Ovary (tissue), 9 donors: Measurements from ENCODE around the gene PFDN6. TPM values are rescaled to one million over a fixed set of nuclear protein-coding genes. Genes with fewer than 3 reads are reported as not detected.

Experiments
- DNase-seq, 5 donors: peaks; one replicate each; pipeline ENCODE4 v3.0.0-alpha.2; 2019 to 2020
- H3K27ac ChIP-seq, 2 donors: fragments of 200-600 bp; one replicate each; pipeline versions ENCODE4 v1.5.1 to v1.8.0; 2019 to 2022
- H3K27me3 ChIP-seq: fragments of 200-600 bp; one replicate; pipeline ENCODE4 v1.8.0; 2022
- H3K36me3 ChIP-seq: fragments of 200-600 bp; sonication (generic); one replicate; pipeline ENCODE4 v1.5.1; 2019
- H3K4me1 ChIP-seq: one replicate; pipeline ENCODE4 v1.8.1; 2013; ENCODE audit warnings: mild to moderate bottlenecking, moderate library complexity; ENCODE audit not compliant: insufficient read depth
- H3K4me3 ChIP-seq: fragments of 200-600 bp; sonication (generic); one replicate; pipeline ENCODE4 v1.5.1; 2017
- H3K9me3 ChIP-seq, 2 donors: fragments of 200-600 bp in 1 of 2; sonication (generic) in 1 of 2; one replicate each; pipeline versions ENCODE4 v1.5.1 to v1.8.1; 2013 to 2019; ENCODE audit warnings: mild to moderate bottlenecking in 1 of 2, moderate library complexity in 1 of 2
- CTCF ChIP-seq, 3 donors: fragments of 450-650 bp in 2 of 3; fragments of 200-600 bp in 1 of 3; IDR thresholded peaks; one replicate each; pipeline versions ENCODE4 v1.5.1 to v1.8.0; 2016 to 2022; ENCODE audit warnings: antibody characterized with exemption in 3 of 3, mild to moderate bottlenecking in 1 of 3
- EP300 ChIP-seq: sonication (generic); formaldehyde crosslinking; IDR thresholded peaks from one replicate; pipeline ENCODE4 v1.6.1; 2017; ENCODE audit warnings: antibody characterized with exemption
- POLR2A ChIP-seq: fragments of 450-650 bp; IDR thresholded peaks from one replicate; pipeline ENCODE4 v1.6.1; 2017; ENCODE audit warnings: antibody characterized with exemption, mild to moderate bottlenecking, moderate library complexity
- WGBS, 3 donors: extraction: QIAGEN DNeasy Blood & Tissue Kit in 1 of 3; methylation state at CpG; one replicate each; pipeline versions ENCODE4 v1.1.5 to v1.1.7; 2013 to 2017; 5-methylcytosine and 5-hydroxymethylcytosine counted together
- intact Hi-C, 4 donors: fragments of 100-400 bp; cut with DNase I; formaldehyde crosslinking; loops; one replicate each; pipeline versions ENCODE4 v1.11.0 to v1.15.1; 2022 to 2023
- polyA plus RNA-seq, 2 donors: library from polyadenylated mRNA; stranded (reverse); fragments of 200-250 nt in 1 of 2; fragments of 350-450 nt in 1 of 2; fragmentation: Illumina TruSeq in 1 of 2; extraction: RNeasy Lipid Tissue Mini Kit (QIAGEN cat#74804) in 1 of 2; gene quantifications; one replicate each; pipeline ENCODE4 v1.2.3, GENCODE V29; 2013 to 2014
- total RNA-seq, 7 donors: library from RNA; depleted of rRNA in 2 of 7; stranded (reverse); fragments of >200 nt in 2 of 7; fragmentation: NEBNext Ultra II Directional in 3 of 7; extraction: Animal tissue kit (Norgen Biotek cat#: 25700) in 3 of 7; gene quantifications; one replicate each; pipeline versions ENCODE4 v1.1.0 to v1.2.4, GENCODE V29; 2016 to 2023
- donor health status: DM: no; HTN: no; CAD: no; lungs with moderate emphysema.
- donor health status: DM: no; HTN: no; CAD: no.
- donor health status: Bipolar disorder and iron deficiency.
- donor health status: DM: yes; HTN: yes; CAD: no.
- donor health status: DM: no; HTN: no; CAD: no.
- donor health status: DM: yes; HTN: yes; CAD: no.

PFDN6 gene
- total and polyA plus RNA-seq, 9 donors: 9.8 to 83.0 (median 42.7) TPM

DNA sequence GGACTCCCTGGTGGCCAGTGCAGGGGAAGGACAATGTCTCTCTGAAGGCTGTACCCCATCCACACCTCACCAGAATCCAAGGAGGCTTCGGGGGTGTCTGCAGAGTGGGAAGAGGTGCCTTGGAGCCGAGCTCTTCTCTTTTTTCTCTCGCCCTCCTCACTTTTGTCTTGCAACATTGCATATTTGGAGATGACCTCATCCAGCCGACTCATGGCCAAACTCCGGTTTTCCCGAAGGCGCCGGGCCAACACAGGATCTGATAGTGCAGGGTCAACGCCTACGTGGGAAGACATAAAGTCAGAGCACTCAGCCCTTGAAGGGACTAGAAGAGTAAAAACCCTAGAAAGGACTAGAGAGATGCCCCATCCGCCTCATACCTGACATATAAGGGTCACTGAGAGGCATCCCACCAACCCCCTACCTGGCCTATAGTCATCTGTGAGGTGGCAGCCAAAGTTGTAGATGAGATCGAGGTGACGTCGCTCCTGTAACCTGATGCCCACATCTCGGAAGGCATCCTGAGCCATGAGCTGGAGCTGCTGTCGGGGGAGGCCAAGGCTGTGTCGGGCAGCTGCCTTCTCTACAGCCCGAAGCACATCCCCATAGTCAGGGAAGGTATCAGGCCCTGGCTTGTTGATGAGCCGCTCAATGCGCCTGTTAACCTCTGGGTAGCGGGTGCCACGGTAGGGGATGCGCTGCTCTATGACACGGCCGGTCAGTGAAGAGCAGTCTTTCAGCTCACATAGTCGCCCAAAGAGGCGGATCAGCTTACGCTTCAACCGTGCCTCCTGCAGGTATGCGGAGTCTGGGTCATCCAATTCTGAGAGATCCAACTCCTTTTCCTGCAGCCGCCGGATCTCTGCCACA is 31.1 kb downstream of the PFDN6 start:
- intact Hi-C loops: no loop called here
- no peak overlapping the region for H3K27ac ChIP-seq
- peak in 4 of 5 donors; percentile 20 to 64 (median 56) for DNase-seq
- 64 to 75% (median 70%) methylated on average over 32 of the region's 32 CpGs for whole genome bisulfite sequencing, 3 donors
- H3K27me3 ChIP-seq: no peaks in the 10 kb centered on the region
- H3K4me1 ChIP-seq: peaks cover 7% of the 10 kb centered on the region
- no peaks in the 10 kb centered on the region for H3K36me3 ChIP-seq
- no peaks in the 10 kb centered on the region for H3K9me3 ChIP-seq
- H3K4me3 ChIP-seq: no peak overlapping the region
- no peak for TF ChIP-seq POLR2A
- TF ChIP-seq CTCF (IDR thresholded peaks at IDR 0.05): no peak
- TF ChIP-seq EP300: no peak

GRCh38 chr6:33321227-33321626 is 31.8 kb downstream of the PFDN6 start:
- TF ChIP-seq EP300: no peak
- no peak for TF ChIP-seq POLR2A
- Histone ChIP-seq H3K4me3 (no peak overlapping the region), H3K9me3 (no peaks in the 10 kb centered on the region), H3K27me3 (no peaks in the 10 kb centered on the region), H3K36me3 (no peaks in the 10 kb centered on the region), H3K27ac (no peak overlapping the region), H3K4me1 (peaks cover 7% of the 10 kb centered on the region)
- 64 to 69% (median 67%) methylated on average over 9 of the region's 9 CpGs for WGBS, 3 donors
- DNase-seq: peak in 1 of 5 donors; percentile 35
- intact Hi-C loops: no loop called here

GRCh38 chr6:33323623-33323948 is 34.2 kb downstream of the PFDN6 start:
- peak overlapping the region in 1 of 2 donors; percentile 66 for H3K27ac ChIP-seq

GRCh38 chr6:33324125-33324524 is 34.7 kb downstream of the PFDN6 start:
- Histone ChIP-seq H3K27me3 (no peaks in the 10 kb centered on the region), H3K9me3 (no peaks in the 10 kb centered on the region), H3K36me3 (no peaks in the 10 kb centered on the region), H3K27ac (peak overlapping the region in 1 of 2 donors; percentile 66), H3K4me3 (no peak overlapping the region), H3K4me1 (peaks cover 6% of the 10 kb centered on the region)
- 16 to 32% (median 23%) methylated on average over 7 of the region's 7 CpGs for WGBS, 3 donors
- intact Hi-C loops: no loop called here
- TF ChIP-seq CTCF (IDR thresholded peaks at IDR 0.05) (no peak), POLR2A (no peak), EP300 (no peak)
- no peak for DNase-seq

More at GRCh38 chr6:33323623-33323948, 34.2 kb downstream of the PFDN6 start:
- H3K27me3 ChIP-seq: no peaks in the 10 kb centered on the region
- intact Hi-C loops: no loop called here
- peaks cover 6% of the 10 kb centered on the region for H3K4me1 ChIP-seq
- DNase-seq: peak in 2 of 5 donors; percentile 53 to 55
- H3K9me3 ChIP-seq: no peaks in the 10 kb centered on the region
- no peaks in the 10 kb centered on the region for H3K36me3 ChIP-seq
- peak overlapping the region; percentile 81 for H3K4me3 ChIP-seq
- TF ChIP-seq CTCF (IDR thresholded peaks at IDR 0.05) (no peak), POLR2A (no peak), EP300 (no peak)
- 1% methylated on average over 12 of the region's 12 CpGs for WGBS, 3 donors

- TF ChIP-seq POLR2A (no peak), EP300 (no peak), CTCF (IDR thresholded peaks at IDR 0.05) (no peak)
- Histone ChIP-seq H3K27ac (no peak overlapping the region), H3K36me3 (no peaks in the 10 kb centered on the region), H3K4me1 (no peaks in the 10 kb centered on the region), H3K27me3 (no peaks in the 10 kb centered on the region), H3K4me3 (no peak overlapping the region), H3K9me3 (no peaks in the 10 kb centered on the region)
- 22 to 42% (median 27%) methylated on average over 5 of the region's 5 CpGs for WGBS, 3 donors
- DNase-seq: no peak
- intact Hi-C loops: no loop called here
Measured at GRCh38 chr6:33329058-33329457, 39.7 kb downstream of the PFDN6 start.
